Rectal smooth muscle tissue (tissue), 1 donor: ENCODE results near the gene LRP5.
"Not testable (repeated sequence)": the region's sequence is repeated elsewhere in the genome, so short reads cannot be mapped to it uniquely, and the experiment has no call there.

Experiments used
- H3K27ac ChIP-seq: one replicate; pipeline ENCODE4 v1.7.0; 2013; ENCODE audit warnings: low read depth, low read length, inconsistent platforms
- H3K27me3 ChIP-seq: one replicate; pipeline ENCODE4 v1.7.0; 2013; ENCODE audit warnings: low read length; ENCODE audit not compliant: control insufficient read depth, insufficient read depth
- H3K36me3 ChIP-seq: one replicate; pipeline ENCODE4 v1.7.0; 2013; ENCODE audit warnings: low read length; ENCODE audit not compliant: control insufficient read depth, insufficient read depth
- H3K4me1 ChIP-seq: one replicate; pipeline ENCODE4 v1.7.0; 2013; ENCODE audit warnings: low read length; ENCODE audit not compliant: control insufficient read depth, insufficient read depth
- H3K4me3 ChIP-seq: one replicate; pipeline ENCODE4 v1.7.0; 2013; ENCODE audit warnings: low read length
- H3K9ac ChIP-seq: one replicate; pipeline ENCODE4 v1.7.0; 2013; ENCODE audit warnings: low read length

Gene LRP5

DNA sequence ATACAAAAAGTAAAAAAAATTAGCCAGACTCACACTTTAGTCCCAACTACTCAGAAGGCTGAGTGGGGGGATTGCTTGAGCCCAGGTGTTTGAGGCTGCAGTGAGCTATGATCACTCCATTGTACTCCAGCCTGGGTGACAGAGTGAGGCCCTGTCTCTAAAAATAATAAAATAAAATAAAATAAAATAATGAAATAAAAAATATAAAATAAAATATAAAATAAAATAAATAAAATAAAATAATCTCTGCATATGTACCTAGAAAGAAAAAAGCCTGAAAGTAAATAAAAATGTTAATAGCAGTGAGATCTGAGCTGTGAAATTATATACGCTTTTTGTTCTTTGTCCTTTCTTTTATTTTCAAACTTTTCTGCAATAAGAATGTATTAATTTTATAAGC lies 17.1 kb upstream of the LRP5 start:
- Histone ChIP-seq H3K4me1 (peaks cover 2% of the 10 kb centered on the region), H3K36me3 (no peaks in the 10 kb centered on the region), H3K27ac (no peak overlapping the region), H3K27me3 (no peaks in the 10 kb centered on the region), H3K4me3 (no peak overlapping the region), H3K9ac (no peak overlapping the region)

- H3K36me3 ChIP-seq: no peaks in the 10 kb centered on the region
- H3K9ac ChIP-seq: no peak overlapping the region
- peaks cover 2% of the 10 kb centered on the region for H3K4me1 ChIP-seq
- H3K27ac ChIP-seq: no peak overlapping the region
- no peaks in the 10 kb centered on the region for H3K27me3 ChIP-seq
- H3K4me3 ChIP-seq: no peak overlapping the region
These were observed 16.5 kb upstream of the LRP5 start for GRCh38 chr11:68295940-68296339.

DNA sequence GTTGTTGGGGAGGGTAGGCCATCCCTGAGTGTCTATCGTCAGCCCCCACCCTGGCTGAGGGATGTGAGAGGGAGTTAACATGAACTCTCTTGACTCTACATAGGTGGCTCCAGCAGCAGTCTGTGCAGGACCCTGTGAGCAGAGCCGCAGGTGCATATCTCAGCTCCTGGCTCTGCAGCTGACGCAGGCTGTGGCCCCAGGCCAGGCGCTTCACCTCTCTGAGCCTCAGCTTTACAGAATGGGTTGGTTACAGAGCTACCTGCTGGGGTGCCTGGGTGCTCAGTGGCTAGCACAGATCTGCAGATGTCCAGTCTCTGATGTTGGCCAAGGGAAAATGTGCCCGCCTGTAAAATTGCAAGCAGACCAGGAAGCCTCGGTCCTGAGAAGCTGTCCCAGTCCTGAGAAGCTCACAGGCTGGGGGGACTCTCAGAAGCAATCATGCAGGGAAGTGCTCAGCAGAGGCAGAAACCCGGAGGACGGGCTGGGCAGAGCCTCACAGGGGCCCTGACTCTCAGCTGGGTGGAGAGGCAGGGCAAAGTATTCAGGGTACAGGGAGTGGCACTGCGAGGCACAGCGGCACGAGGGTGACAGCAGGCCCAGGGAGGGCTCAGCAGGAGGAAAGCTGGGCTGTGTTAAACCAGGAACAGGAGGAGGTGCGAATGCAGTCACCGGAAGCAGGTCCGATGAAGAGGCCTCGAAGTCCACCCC lies 15.9 kb upstream of the LRP5 start:
- peaks cover 2% of the 10 kb centered on the region for H3K4me1 ChIP-seq

GRCh38 chr11:68297052-68297378 lies 15.4 kb upstream of the LRP5 start:
- Histone ChIP-seq H3K9ac (no peak overlapping the region), H3K4me1 (peaks cover 2% of the 10 kb centered on the region), H3K27me3 (no peaks in the 10 kb centered on the region), H3K4me3 (no peak overlapping the region), H3K36me3 (no peaks in the 10 kb centered on the region), H3K27ac (no peak overlapping the region)

More for the DNA sequence above, 15.9 kb upstream of the LRP5 start:
- no peaks in the 10 kb centered on the region for H3K27me3 ChIP-seq
- H3K9ac ChIP-seq: no peak overlapping the region
- no peak overlapping the region for H3K27ac ChIP-seq
- H3K36me3 ChIP-seq: no peaks in the 10 kb centered on the region
- H3K4me3 ChIP-seq: no peak overlapping the region

DNA sequence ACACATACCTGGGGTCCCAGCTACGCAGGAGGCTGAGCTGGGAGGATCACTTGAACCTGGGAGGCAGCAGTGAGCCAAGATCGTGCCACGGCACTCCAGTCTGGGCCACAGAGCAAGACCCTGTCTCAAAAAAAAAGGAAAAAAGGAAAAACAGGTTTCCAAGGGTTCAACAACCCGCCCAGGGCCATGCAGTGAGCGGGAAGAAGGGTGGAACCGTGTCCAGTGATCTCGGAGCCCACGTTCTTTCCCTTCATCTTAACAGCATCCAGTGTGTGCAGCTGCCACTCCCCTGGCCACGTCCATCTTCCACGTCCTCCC lies 14.9 kb upstream of the LRP5 start:
- no peak overlapping the region for H3K9ac ChIP-seq
- peaks cover 2% of the 10 kb centered on the region for H3K4me1 ChIP-seq
- H3K36me3 ChIP-seq: no peaks in the 10 kb centered on the region
- no peaks in the 10 kb centered on the region for H3K27me3 ChIP-seq
- peak overlapping the region; percentile 37 for H3K4me3 ChIP-seq
- no peak overlapping the region for H3K27ac ChIP-seq

GRCh38 chr11:68297812-68298658 lies 14.4 kb upstream of the LRP5 start:
- Histone ChIP-seq H3K36me3 (no peaks in the 10 kb centered on the region), H3K27ac (no peak overlapping the region), H3K27me3 (no peaks in the 10 kb centered on the region), H3K4me3 (peak overlapping the region; percentile 44), H3K9ac (peak overlapping the region; percentile 32), H3K4me1 (peaks cover 2% of the 10 kb centered on the region)

GRCh38 chr11:68298659-68299516 lies 13.5 kb upstream of the LRP5 start:
- Histone ChIP-seq H3K36me3 (no peaks in the 10 kb centered on the region), H3K27ac (no peak overlapping the region), H3K9ac (no peak overlapping the region), H3K4me1 (peaks cover 2% of the 10 kb centered on the region), H3K4me3 (no peak overlapping the region), H3K27me3 (no peaks in the 10 kb centered on the region)

- not testable (repeated sequence) for H3K4me1 ChIP-seq, H3K27ac ChIP-seq, H3K36me3 ChIP-seq, H3K4me3 ChIP-seq, H3K27me3 ChIP-seq, H3K9ac ChIP-seq
These were observed 12.9 kb upstream of the LRP5 start for GRCh38 chr11:68299517-68299879.

GRCh38 chr11:68300076-68300830 lies 12.1 kb upstream of the LRP5 start:
- no peak overlapping the region for H3K4me3 ChIP-seq
- H3K27ac ChIP-seq: no peak overlapping the region
- H3K9ac ChIP-seq: no peak overlapping the region
- no peaks in the 10 kb centered on the region for H3K27me3 ChIP-seq
- H3K36me3 ChIP-seq: no peaks in the 10 kb centered on the region
- peaks cover 2% of the 10 kb centered on the region for H3K4me1 ChIP-seq

DNA sequence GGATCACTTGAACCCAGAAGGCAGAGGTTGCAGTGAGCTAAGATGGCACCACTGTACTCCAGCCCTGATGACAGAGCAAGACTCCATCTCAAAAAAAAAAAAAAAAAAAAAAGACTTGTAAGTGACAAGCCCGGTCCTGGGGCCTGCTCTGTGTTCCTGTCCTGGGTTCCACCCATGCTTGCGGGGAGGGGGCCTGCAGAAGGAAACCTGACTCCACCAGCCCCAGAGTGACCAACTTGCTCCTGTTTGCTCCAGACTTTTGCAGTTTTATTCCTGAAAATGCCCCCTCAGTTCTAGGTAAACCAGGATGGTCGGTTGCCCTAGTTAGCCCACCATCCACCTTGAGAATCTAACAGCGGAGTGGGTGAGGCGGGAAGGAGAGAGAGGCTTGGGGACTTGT lies 10.1 kb upstream of the LRP5 start:
- no peak overlapping the region for H3K4me3 ChIP-seq
- no peaks in the 10 kb centered on the region for H3K36me3 ChIP-seq
- no peak overlapping the region for H3K27ac ChIP-seq
- H3K9ac ChIP-seq: no peak overlapping the region
- H3K27me3 ChIP-seq: no peaks in the 10 kb centered on the region
- H3K4me1 ChIP-seq: peaks cover 2% of the 10 kb centered on the region

GRCh38 chr11:68302670-68303069 lies 9.7 kb upstream of the LRP5 start:
- peaks cover 2% of the 10 kb centered on the region for H3K4me1 ChIP-seq
- H3K27ac ChIP-seq: no peak overlapping the region
- no peaks in the 10 kb centered on the region for H3K36me3 ChIP-seq
- H3K9ac ChIP-seq: no peak overlapping the region
- no peaks in the 10 kb centered on the region for H3K27me3 ChIP-seq
- H3K4me3 ChIP-seq: no peak overlapping the region

DNA sequence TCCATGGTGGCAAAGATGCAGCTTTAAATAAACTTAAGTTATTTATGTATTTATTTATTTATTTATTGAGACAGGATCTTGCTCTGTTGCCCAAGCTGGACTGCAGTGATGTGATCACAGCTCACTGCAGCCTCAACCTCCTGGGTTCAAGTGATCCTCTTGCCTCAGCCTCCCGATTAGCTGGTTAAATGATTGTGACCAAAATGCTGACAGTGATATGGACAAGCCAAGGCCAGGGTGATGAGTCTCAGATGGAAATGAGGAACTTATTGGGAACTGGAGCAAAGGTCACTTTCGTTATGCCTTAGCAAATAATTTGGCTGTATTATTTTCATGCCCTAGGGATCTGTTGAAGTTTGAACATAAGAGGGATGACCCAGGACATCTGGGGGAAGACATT lies 9.3 kb upstream of the LRP5 start:
- Histone ChIP-seq H3K4me1 (no peaks in the 10 kb centered on the region), H3K36me3 (no peaks in the 10 kb centered on the region), H3K27ac (no peak overlapping the region), H3K9ac (no peak overlapping the region), H3K4me3 (no peak overlapping the region), H3K27me3 (no peaks in the 10 kb centered on the region)
